HG03175 (cell line): ENCODE results near the gene RPS13.
"Not testable (repeated sequence)": the region's sequence is repeated elsewhere in the genome, so short reads cannot be mapped to it uniquely, and the experiment has no call there.

Experiments
- ATAC-seq: cut with Tn5 transposase; IDR thresholded peaks from one replicate; pipeline ENCODE4 v1.9.1; 2021; ENCODE audit warnings: mild to moderate bottlenecking, moderate library complexity; ENCODE audit not compliant: unreplicated experiment

The RPS13 gene

DNA sequence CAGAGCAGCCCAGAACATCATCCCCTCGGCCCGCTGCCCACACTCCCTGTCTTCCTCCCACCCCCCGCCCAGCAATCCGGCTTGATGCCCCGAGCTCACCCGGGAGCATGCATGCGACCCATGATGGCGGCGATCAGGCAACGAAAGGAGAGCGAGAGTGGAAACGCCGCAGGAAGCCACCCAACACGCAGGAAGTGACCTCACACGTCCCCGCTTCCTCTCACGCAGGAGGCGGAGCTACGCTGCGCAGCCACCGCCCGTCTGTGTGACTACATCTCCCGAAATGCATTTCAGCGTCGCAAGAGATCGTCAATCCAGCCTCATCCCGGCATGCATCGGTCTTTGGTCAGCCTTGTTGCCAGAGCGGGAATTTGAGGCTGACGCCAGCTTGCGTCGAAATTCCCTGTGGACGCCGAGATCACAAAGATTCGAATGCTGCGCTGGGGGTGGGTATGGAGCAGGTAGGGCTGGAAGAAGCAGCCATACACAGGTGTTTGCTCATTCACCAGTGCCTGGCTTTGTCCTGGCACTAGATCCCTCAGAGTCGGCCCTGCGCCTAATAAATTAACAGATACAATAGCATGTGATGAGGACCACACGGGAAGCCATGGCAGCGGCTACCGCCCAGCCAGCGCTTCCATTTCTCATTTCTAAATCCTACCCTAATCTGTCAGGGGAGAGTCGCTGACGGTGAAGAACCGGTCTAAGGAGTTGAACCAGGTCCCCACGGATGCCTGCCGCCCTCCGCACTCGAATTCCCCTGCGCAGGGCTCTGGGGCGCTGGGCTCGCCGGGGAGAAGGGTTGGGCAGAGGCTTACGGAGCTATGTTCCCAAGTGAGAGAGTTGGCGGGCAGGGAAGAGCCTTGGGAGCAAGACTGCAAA lies at the start of gene RPS13:
Gene RPS13 (minus strand): TSS at position 148 of the 882 bp plus-strand sequence. CDS start 26 bp downstream, at position 122.
- ATAC-seq: peak; percentile 98

DNA sequence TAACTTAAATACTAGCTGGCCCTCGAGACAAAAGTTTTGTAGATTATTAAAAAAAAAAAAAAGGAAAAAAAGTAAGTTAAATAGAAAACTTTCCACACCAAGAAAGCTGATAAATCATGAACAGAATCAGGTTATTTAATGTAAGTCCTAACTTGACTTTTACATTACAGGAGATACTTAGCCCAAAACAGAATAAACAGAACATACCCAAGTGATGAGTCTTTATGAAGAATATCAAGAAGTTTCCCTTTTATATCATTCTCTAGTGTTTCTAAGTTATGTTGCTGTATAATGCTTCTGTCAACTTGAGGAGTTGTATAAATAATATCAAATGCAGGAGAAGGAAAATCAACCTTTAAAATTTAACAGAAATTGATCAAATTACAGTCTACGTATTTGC lies 44.5 kb upstream of the RPS13 start:
- no peak for ATAC-seq

DNA sequence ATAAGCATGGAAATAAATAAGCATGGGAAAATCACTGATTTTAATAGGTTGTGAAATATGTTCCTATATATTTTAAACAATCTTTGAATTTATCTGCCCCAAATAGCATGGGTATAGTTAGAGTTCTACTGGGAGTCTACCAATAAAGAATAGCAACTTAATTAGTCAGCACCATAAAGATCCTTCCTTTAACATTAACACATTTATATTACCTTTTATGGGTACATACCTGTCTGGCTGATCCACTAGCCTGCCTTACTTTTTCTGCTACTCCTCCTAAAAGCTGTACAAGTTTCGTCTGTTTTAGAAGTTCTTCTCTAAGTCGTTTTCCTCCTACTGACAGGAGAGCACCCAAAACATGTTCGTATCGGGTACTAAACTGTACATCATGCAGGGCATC lies 39.8 kb upstream of the RPS13 start:
- ATAC-seq: no peak

DNA sequence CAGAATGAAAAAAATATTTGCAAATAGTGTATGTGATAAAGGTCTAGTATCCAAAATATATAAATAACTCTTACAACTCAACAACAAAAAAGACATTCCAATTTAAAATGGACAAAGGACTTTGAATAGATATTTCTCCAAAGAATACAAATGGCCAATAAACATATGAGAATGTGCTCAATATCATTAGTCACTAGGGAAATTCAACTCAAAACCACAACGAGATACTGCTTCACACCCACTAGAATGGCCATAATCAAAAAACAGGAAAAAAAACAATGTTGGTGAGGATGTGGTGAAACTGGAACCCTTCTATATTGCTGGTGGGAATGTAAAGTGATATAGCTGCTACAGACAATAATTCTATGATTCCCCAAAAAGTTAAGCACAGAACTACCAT lies 38.6 kb upstream of the RPS13 start:
- ATAC-seq: no peak

GRCh38 chr11:17107745-17108144 lies 30.3 kb upstream of the RPS13 start:
- not testable (repeated sequence) for ATAC-seq

DNA sequence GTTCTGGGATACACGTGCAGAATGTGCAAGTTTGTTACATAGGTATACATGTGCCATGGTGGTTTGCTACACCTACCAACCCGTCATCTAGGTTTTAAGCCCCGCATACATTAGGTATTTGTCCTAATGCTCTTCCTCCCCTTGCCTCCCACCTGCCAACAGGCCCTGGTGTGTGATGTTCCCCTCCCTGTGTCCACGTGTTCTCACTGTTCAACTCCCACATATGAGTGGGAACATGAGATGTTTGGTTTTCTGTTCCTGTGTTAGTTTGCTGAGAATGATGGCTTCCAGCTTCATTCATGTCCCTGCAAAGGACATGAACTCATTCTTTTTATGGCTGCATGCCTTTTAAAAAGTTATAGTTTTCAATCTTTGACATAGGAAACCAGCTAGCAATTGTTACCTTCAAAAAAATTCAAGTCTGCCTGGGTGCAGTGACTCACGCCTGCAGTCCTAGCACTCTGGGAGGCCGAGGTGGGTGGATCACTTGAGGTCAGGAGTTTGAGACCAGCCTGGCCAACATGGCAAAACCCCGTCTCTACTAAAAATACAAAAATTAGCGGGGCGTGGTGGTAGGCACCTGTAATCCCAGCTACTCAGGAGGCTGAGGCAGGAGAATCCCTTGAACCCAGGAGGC lies 28.1 kb upstream of the RPS13 start:
- ATAC-seq: not testable (repeated sequence)

DNA sequence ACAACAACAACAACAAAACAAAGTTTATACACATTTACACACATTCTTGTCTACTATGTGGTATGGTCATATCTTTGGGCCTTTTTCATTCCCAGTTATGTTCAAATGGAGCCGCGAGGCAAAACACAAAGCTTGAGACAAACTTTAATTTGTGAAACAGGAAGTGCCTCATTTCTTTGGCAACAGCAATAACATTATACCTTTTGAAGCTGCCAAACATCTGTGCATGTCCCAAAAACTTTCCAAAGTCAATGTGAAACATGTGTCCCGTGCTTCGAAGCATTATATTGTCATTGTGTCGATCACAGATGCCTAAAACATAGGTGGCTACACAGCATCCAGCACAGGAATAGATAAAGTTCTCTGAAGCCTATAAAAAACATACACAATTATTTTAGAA lies 25.0 kb upstream of the RPS13 start:
- ATAC-seq: no peak

GRCh38 chr11:17098658-17099057 lies 21.2 kb upstream of the RPS13 start:
- ATAC-seq: no peak

GRCh38 chr11:17098038-17098437 lies 20.6 kb upstream of the RPS13 start:
- ATAC-seq: no peak

DNA sequence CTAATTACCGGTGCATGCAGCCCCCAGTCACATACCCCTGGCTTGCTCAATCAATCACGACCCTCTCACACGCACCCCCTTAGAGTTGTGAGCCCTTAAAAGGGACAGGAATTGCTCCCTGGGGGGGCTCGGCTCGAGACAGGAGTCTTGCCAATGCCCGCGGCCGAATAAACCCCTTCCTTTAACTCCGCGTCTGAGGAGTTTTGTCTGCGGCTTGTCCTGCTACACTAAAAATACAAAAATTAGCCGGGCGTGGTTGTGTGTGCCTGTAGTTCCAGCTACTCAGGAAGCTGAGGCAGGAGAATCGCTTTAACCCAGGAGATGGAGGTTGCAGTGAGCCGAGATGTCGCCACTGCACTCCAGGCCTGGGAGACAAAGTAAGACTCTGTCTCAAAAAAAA lies 8.5 kb upstream of the RPS13 start:
- ATAC-seq: not testable (repeated sequence)

GRCh38 chr11:17077240-17077519 lies 287 bp downstream of the RPS13 start:
- ATAC-seq: peak; percentile 17

DNA sequence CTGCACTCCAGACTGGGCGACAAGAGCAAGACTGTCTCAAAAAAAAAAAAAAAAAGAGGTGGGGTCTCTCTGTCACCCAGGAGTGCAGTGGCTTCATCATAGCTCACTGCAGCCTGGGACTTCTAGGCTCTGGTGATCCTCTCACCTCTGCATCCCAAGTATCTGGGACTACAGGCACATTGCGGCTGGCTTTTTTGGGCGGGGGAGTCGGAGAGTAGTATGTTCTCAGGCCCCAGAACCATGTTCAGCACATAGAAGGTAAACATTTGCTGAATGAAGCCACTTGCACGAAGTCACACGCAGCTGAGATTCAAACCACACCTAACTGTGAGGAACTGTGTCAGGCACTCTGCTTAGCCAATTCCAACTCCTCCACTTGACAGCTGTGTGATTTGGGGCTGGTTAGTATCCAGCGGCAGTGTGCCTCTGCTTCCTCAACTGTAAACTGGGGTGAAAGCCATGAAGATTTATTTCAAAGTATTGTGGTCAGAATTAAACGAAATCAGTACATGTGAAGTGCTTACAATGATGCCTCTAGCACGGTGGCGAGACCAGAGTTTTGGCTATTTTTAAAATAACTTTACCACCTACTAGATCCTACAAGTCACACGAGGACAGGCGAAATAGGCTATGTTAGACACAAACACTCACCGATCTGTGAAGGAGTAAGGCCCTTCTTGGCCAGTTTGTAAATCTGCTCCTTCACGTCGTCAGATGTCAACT lies 789 bp downstream of the RPS13 start:
- no peak for ATAC-seq

- ATAC-seq: no peak
These were observed 2.0 kb downstream of the RPS13 start for GRCh38 chr11:17075506-17075905.

GRCh38 chr11:17073370-17074027 lies 4.0 kb downstream of the RPS13 start:
- ATAC-seq: no peak

- no peak for ATAC-seq
These were observed 10.1 kb downstream of the RPS13 start for GRCh38 chr11:17067417-17067816.

GRCh38 chr11:17066691-17067090 lies 10.8 kb downstream of the RPS13 start:
- no peak for ATAC-seq

GRCh38 chr11:17063171-17064002 lies 14.1 kb downstream of the RPS13 start:
- ATAC-seq: peak; percentile 76

- not testable (repeated sequence) for ATAC-seq
These were observed 26.3 kb downstream of the RPS13 start for GRCh38 chr11:17051146-17051545.

DNA sequence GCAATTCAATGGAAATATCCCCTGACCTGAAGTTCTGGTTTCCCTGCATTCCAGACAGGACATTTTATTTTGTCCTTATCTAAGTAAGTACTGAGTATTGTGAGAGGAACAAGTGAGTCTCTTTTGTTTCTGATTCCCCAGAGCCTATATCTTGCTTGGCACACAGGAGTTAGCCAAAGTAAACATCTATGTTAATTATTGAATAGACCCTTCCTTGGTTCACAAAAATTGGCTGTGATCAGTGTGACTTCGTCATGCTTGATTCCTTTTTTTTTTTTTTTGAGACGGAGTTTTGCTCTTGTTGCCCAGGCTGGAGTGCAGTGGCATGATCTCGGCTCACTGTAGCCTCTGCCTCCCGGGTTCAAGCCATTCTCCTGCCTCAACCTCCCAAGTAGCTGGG lies 29.0 kb downstream of the RPS13 start:
- ATAC-seq: not testable (repeated sequence)

DNA sequence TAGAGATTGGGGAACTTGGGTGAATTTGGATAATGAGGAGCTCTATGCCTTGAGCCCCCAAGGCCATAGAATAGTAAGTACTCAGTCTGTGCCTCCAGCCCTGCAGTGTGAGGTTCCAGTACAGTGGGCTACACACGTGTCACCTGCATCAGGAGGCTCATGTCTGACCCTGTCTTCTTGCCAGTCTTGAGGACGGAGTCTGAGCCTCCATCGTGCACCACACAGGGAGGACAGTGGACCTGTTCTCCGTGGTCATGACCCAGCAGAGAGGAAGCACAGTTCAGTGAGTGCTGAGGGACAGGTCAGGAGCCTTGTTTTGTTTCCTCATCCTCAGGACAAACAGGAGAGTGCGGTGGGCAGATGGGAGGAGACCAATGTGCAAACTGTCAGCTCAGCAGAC lies 30.8 kb downstream of the RPS13 start:
- no peak for ATAC-seq
